Measurements from ENCODE around the gene TLCD4. TPM values are rescaled to one million over a fixed set of nuclear protein-coding genes. Genes with fewer than 3 reads are reported as not detected.
A peak's percentile ranks its signal among the peaks of the same experiment; 100 is the strongest.

The TLCD4 gene
- total and polyA plus RNA-seq, 2 donors (not counting 1 experiment from before 2014, with no cell fraction given) = 0.55 to 1.3 TPM

DNA sequence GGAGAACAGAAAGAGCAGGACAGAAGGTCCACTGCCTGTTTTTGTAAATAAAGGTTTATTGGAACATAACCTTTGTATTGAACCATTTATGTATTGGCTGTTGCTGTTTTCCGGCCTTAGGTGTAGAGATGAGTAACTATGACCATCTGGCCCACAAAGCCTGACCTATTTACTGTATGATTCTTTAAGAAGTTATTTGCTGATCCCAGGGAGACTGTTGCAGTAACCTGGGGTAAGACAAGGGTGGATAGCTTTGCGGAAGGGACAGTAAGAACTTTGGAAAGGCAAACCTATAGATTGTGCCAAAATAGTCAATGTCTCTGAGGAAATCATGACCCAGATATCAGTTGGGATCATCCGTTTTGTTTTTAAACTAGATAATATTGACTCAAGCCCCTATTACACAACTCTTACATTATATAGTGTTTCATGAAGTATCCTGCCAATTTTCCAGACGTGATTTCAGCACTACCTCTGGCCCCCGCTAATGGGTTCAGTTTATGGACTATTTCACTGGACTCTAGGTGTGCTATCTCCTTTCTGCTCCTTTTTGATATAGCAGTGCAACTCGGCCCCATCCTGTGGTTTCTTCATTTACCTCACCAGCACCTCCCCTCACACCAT lies 20.8 kb upstream of the TLCD4 start:
- no peak overlapping the region for H3K27ac Mint-ChIP-seq
- Histone ChIP-seq H3K4me2 (replicated peaks; ENCODE audit: low read depth, low read length, poor library complexity, severe bottlenecking) (no peak overlapping the region), H2AFZ (ENCODE audit: insufficient read depth, low read depth, low read length, poor library complexity, severe bottlenecking) (peak overlapping the region; percentile 29), H4K20me1 (ENCODE audit: control insufficient read depth, insufficient read depth, low read length, poor library complexity, severe bottlenecking) (no peaks in the 10 kb centered on the region), H3K27ac (ENCODE audit: low read length in 2 of 2) (no peak overlapping the region), H3K9ac (ENCODE audit: low read length) (no peak overlapping the region), H3K4me3 (ENCODE audit: control extremely low read depth in 1 of 5, extremely low read depth in 1 of 5, insufficient read depth in 1 of 5, low read depth in 2 of 5, low read length in 4 of 5) (no peak overlapping the region), H3K36me3 (replicated peaks in 1 of 2; ENCODE audit: control extremely low read depth in 1 of 2, control insufficient read depth in 1 of 2, extremely low read depth in 1 of 2, insufficient read depth in 2 of 2, low read length in 1 of 2) (no peaks in the 10 kb centered on the region), H3K4me1 (ENCODE audit: control insufficient read depth in 2 of 2, insufficient read depth in 2 of 2, low read length in 2 of 2) (no peaks in the 10 kb centered on the region), H3K9me3 (ENCODE audit: control extremely low read depth in 1 of 3, control insufficient read depth in 2 of 3, insufficient read depth in 1 of 3, low read length in 2 of 3) (no peaks in the 10 kb centered on the region), H3K79me2 (ENCODE audit: control insufficient read depth, insufficient read depth, low read length) (no peaks in the 10 kb centered on the region), H3K27me3 (replicated peaks in 1 of 4; ENCODE audit: control extremely low read depth in 1 of 4, control insufficient read depth in 3 of 4, insufficient read depth in 4 of 4, low read length in 3 of 4) (no peaks in the 10 kb centered on the region)
- H3K4me1 Mint-ChIP-seq = peaks cover 5% of the 10 kb centered on the region
- ChIA-PET POLR2A (no interaction called here), CTCF (no interaction called here)
- 100% methylated on average over 1 of the region's 6 CpGs for WGBS (ENCODE audit: insufficient coverage)
- no peak for ATAC-seq (ENCODE audit: low read depth)
- intact Hi-C loops (cut with micrococcal nuclease) = no loop called here
- no peak overlapping the region for H3K4me3 Mint-ChIP-seq
- no peak for TF ChIP-seq EZH2 (IDR thresholded peaks at IDR 0.05; ENCODE audit: borderline replicate concordance, insufficient read depth, low read depth, low read length, poor library complexity, severe bottlenecking)
- TF ChIP-seq, protein P1, sequence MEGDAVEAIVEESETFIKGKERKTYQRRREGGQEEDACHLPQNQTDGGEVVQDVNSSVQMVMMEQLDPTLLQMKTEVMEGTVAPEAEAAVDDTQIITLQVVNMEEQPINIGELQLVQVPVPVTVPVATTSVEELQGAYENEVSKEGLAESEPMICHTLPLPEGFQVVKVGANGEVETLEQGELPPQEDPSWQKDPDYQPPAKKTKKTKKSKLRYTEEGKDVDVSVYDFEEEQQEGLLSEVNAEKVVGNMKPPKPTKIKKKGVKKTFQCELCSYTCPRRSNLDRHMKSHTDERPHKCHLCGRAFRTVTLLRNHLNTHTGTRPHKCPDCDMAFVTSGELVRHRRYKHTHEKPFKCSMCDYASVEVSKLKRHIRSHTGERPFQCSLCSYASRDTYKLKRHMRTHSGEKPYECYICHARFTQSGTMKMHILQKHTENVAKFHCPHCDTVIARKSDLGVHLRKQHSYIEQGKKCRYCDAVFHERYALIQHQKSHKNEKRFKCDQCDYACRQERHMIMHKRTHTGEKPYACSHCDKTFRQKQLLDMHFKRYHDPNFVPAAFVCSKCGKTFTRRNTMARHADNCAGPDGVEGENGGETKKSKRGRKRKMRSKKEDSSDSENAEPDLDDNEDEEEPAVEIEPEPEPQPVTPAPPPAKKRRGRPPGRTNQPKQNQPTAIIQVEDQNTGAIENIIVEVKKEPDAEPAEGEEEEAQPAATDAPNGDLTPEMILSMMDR (IDR thresholded peaks at IDR 0.05) = no peak
- H3K9me3 Mint-ChIP-seq (ENCODE audit: insufficient read depth) = no peaks in the 10 kb centered on the region
- peaks cover 17% of the 10 kb centered on the region for H3K27me3 Mint-ChIP-seq
- no peak for DNase-seq

DNA sequence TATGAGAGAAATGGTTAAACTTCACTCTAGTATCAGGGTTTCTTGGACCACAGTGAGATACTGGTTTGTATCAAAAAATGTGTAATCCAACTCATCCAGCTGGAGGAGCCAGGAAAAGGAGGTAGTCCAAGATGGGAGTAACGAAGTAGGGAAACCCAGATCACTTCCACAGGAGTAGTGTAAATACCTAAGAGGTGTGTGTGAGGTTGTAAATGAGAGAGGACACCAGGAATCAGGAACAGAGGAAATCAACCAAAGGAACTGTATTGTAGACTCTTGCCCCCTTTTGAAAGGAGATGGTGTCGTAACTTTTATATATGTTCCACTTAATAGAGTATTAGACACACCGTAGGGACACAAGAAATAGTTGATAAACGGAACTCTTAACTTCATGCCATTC lies 19.7 kb upstream of the TLCD4 start:
- no peaks in the 10 kb centered on the region for H3K36me3 ChIP-seq (replicated peaks in 1 of 2; ENCODE audit: control extremely low read depth in 1 of 2, control insufficient read depth in 1 of 2, extremely low read depth in 1 of 2, insufficient read depth in 2 of 2, low read length in 1 of 2)
- H3K4me1 ChIP-seq (ENCODE audit: control insufficient read depth in 2 of 2, insufficient read depth in 2 of 2, low read length in 2 of 2) = no peaks in the 10 kb centered on the region
- ChIA-PET CTCF (no interaction called here), POLR2A (no interaction called here)
- DNase-seq = no peak
- peaks cover 0 to 3% (median 0%) of the 10 kb centered on the region in 4 experiments for H3K27me3 ChIP-seq (replicated peaks in 1 of 4; ENCODE audit: control extremely low read depth in 1 of 4, control insufficient read depth in 3 of 4, insufficient read depth in 4 of 4, low read length in 3 of 4)
- H3K4me3 Mint-ChIP-seq = no peak overlapping the region
- no peak overlapping the region for H3K4me2 ChIP-seq (replicated peaks; ENCODE audit: low read depth, low read length, poor library complexity, severe bottlenecking)
- H2AFZ ChIP-seq (ENCODE audit: insufficient read depth, low read depth, low read length, poor library complexity, severe bottlenecking) = no peak overlapping the region
- H3K4me1 Mint-ChIP-seq = peaks cover 5% of the 10 kb centered on the region
- WGBS (ENCODE audit: insufficient coverage) = no CpG with 5 or more reads among the region's 4 CpGs
- no peak overlapping the region for H3K4me3 ChIP-seq (ENCODE audit: control extremely low read depth in 1 of 5, extremely low read depth in 1 of 5, insufficient read depth in 1 of 5, low read depth in 2 of 5, low read length in 4 of 5)
- no peak for ATAC-seq (ENCODE audit: low read depth)
- H3K27ac ChIP-seq (ENCODE audit: low read length in 2 of 2) = no peak overlapping the region
- no peaks in the 10 kb centered on the region for H3K79me2 ChIP-seq (ENCODE audit: control insufficient read depth, insufficient read depth, low read length)
- no peaks in the 10 kb centered on the region for H3K9me3 ChIP-seq (ENCODE audit: control extremely low read depth in 1 of 3, control insufficient read depth in 2 of 3, insufficient read depth in 1 of 3, low read length in 2 of 3)
- H4K20me1 ChIP-seq (ENCODE audit: control insufficient read depth, insufficient read depth, low read length, poor library complexity, severe bottlenecking) = no peaks in the 10 kb centered on the region
- peaks cover 17% of the 10 kb centered on the region for H3K27me3 Mint-ChIP-seq
- no peak overlapping the region for H3K27ac Mint-ChIP-seq
- H3K9ac ChIP-seq (ENCODE audit: low read length) = no peak overlapping the region
- intact Hi-C loops (cut with micrococcal nuclease) = no loop called here
- no peaks in the 10 kb centered on the region for H3K9me3 Mint-ChIP-seq (ENCODE audit: insufficient read depth)
- TF ChIP-seq, protein P1 (IDR thresholded peaks at IDR 0.05) = no peak
- TF ChIP-seq EZH2 (IDR thresholded peaks at IDR 0.05; ENCODE audit: borderline replicate concordance, insufficient read depth, low read depth, low read length, poor library complexity, severe bottlenecking) = no peak
